Measurements from ENCODE around the gene LENG1. TPM values are rescaled to one million over a fixed set of nuclear protein-coding genes. Genes with fewer than 3 reads are reported as not detected.
A peak's percentile ranks its signal among the peaks of the same experiment; 100 is the strongest.

Gene LENG1
- total RNA-seq, 1 donor from 2014 or later = 7.1 TPM

DNA sequence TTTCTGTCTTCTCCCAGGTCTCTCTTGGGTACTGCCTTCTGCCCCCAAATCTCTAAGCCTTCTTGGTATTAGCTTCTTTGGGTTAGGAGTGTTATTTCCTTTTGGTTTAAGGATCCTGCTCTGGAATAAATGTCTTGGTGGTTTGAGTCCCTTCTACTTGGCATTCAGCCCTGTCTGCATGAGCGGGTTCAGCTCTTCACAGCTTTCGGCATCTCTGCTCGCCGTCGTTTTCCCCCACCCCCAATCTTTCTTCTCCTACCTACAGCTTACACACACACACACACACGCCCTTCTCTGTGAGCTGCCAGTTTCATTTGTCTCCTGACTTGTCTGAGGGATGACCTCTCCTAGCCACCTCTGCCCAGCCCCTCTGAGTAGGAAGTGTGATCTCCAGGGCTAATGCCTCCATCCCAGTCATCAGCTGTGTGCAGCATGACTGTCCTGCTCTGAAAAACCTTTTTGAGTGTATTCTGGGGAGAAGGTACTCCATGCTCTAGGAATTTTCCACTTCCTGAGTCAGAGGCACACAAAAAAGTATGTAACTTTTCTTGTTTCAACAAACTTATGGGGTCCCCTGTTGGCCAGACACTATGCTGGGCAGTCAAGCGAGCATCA is 17.2 kb downstream of the LENG1 start:
- peaks cover 32% of the 10 kb centered on the region for H3K36me3 Mint-ChIP-seq (ENCODE audit: unreplicated experiment)
- no peak overlapping the region for H3K27ac Mint-ChIP-seq (ENCODE audit: unreplicated experiment)
- no peaks in the 10 kb centered on the region for H3K9me3 Mint-ChIP-seq (ENCODE audit: unreplicated experiment)
- H3K27me3 Mint-ChIP-seq (ENCODE audit: unreplicated experiment) = no peaks in the 10 kb centered on the region
- TF ChIP-seq, protein P1, sequence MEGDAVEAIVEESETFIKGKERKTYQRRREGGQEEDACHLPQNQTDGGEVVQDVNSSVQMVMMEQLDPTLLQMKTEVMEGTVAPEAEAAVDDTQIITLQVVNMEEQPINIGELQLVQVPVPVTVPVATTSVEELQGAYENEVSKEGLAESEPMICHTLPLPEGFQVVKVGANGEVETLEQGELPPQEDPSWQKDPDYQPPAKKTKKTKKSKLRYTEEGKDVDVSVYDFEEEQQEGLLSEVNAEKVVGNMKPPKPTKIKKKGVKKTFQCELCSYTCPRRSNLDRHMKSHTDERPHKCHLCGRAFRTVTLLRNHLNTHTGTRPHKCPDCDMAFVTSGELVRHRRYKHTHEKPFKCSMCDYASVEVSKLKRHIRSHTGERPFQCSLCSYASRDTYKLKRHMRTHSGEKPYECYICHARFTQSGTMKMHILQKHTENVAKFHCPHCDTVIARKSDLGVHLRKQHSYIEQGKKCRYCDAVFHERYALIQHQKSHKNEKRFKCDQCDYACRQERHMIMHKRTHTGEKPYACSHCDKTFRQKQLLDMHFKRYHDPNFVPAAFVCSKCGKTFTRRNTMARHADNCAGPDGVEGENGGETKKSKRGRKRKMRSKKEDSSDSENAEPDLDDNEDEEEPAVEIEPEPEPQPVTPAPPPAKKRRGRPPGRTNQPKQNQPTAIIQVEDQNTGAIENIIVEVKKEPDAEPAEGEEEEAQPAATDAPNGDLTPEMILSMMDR (IDR thresholded peaks at IDR 0.05) = no peak
- H3K4me3 Mint-ChIP-seq (ENCODE audit: unreplicated experiment) = no peak overlapping the region
- no peak for DNase-seq (ENCODE audit: extremely low spot score, unreplicated experiment)
- H3K4me1 Mint-ChIP-seq (ENCODE audit: unreplicated experiment) = peaks cover 21% of the 10 kb centered on the region

DNA sequence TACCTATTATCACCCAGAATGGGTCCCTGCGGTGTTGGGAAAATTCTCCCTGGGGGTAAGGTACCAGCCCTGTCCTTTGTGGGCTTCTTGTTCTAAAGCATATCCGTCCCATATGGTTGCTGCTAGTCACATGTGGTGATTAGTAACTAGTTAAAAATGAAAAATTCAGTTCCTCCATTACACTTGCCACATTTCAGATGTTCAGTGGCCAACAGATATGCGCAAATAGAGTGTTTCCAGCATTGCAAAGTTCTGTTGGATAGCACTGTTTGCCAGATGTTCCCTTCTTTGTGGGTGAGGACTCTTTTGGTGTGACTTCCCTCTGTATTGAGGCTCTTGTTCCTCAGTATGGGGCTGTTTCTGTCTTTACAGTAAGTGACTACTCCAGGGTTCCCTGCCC is 18.2 kb downstream of the LENG1 start:
- Mint-ChIP-seq H3K27ac (ENCODE audit: unreplicated experiment) (no peak overlapping the region), H3K36me3 (ENCODE audit: unreplicated experiment) (peaks cover 24% of the 10 kb centered on the region), H3K27me3 (ENCODE audit: unreplicated experiment) (no peaks in the 10 kb centered on the region), H3K9me3 (ENCODE audit: unreplicated experiment) (no peaks in the 10 kb centered on the region), H3K4me1 (ENCODE audit: unreplicated experiment) (peaks cover 25% of the 10 kb centered on the region), H3K4me3 (ENCODE audit: unreplicated experiment) (no peak overlapping the region)
- no peak for DNase-seq (ENCODE audit: extremely low spot score, unreplicated experiment)
- TF ChIP-seq, protein P1 (IDR thresholded peaks at IDR 0.05) = no peak

DNA sequence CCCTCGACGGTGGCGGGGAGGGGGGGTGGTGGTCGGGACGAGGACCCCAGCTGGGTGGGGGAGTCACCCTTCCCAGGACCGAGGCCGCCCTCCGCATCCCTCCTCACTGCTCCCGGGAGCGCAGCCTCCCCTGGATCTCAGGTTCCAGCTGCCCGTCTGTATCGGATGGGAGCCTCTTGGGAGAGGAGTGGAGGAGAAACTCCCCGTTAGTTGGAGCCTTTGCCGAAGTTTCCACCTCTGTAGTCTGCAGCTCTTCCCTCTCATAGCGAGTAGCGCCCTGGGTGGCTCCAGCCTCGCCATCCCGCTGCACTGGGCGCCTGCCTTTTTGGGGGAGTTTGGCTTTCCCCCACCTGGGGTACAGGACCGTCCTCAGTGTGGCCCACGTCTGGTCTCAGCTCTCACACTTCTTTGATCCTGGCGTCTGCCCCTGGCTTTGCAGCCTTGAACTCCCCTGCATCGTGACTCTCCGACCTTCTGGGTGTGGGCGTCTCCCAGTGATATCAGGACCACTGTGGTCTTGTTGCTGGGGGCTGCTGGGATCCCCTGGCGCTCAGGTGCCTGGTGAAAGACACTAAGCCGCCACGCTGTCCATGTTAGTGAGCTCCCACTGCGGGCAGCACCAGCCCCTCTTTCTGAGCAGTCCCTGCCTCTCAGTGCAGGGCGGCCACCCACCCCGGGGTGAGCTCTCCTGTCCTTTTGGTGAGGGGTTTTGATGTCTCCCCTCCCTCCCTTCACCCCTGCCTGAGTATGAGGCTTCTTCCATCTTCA is 20.8 kb downstream of the LENG1 start:
- peaks cover 5% of the 10 kb centered on the region for H3K27me3 Mint-ChIP-seq (ENCODE audit: unreplicated experiment)
- H3K36me3 Mint-ChIP-seq (ENCODE audit: unreplicated experiment) = peaks cover 5% of the 10 kb centered on the region
- TF ChIP-seq, protein P1 (IDR thresholded peaks at IDR 0.05) = no peak
- peak overlapping the region; percentile 84 for H3K4me3 Mint-ChIP-seq (ENCODE audit: unreplicated experiment)
- no peak for DNase-seq (ENCODE audit: extremely low spot score, unreplicated experiment)
- H3K4me1 Mint-ChIP-seq (ENCODE audit: unreplicated experiment) = peaks cover 32% of the 10 kb centered on the region
- no peaks in the 10 kb centered on the region for H3K9me3 Mint-ChIP-seq (ENCODE audit: unreplicated experiment)
- peak overlapping the region; percentile 84 for H3K27ac Mint-ChIP-seq (ENCODE audit: unreplicated experiment)

DNA sequence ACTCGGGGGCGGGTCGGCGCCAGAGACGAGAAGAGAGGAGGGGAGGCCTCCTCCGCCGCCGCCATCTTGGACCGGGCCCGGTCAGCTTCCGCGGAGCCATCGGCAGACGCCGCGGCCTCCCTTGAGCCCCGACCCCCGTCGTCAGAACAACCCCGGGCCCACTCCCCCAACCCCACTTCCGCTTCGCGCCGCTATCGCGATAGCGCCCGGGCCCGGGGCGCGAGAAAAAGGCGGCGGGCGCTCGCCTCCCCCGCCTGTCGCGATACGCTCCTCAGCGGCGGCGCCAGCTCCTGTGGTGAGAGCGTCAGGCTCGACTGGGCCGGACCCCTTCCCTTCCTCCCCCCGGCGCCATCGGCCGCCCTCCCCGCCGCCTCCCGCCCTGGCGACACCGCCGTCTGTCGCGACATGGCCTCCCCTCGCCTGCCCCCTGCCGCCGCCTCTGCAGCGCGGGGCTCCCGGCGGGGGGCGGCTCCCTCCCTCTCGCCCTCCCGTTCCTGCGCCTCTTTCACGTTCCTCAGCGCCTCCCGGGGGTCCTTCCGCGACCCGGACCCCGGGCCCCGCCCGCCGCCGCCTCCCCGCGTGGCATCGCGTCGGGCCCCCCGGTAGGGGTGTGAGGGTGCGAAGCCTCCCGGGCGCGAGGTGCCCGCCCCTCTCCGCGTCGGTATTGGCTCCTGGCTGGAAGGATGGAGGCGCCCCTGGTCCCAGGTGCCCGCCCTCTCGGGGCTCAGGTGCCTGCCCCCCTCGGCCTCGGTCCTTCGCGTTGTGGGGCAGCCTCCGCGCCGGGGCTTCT is 21.6 kb downstream of the LENG1 start, which contains the start of gene CNOT3:
CNOT3 (plus strand) TSS at position 64 of the 790 bp plus-strand sequence. CDS start 5,217 bp downstream, outside the sequence.
- peak within 1 kb of the TSS; percentile 84 for H3K4me3 Mint-ChIP-seq (ENCODE audit: unreplicated experiment)
- H3K27me3 Mint-ChIP-seq (ENCODE audit: unreplicated experiment) = peaks cover 5% of the 10 kb centered on the region
- H3K27ac Mint-ChIP-seq (ENCODE audit: unreplicated experiment) = peak within 1 kb of the TSS; percentile 88
- TF ChIP-seq, protein P1 (IDR thresholded peaks at IDR 0.05) = peak; percentile 30
- no peak for DNase-seq (ENCODE audit: extremely low spot score, unreplicated experiment)
- H3K9me3 Mint-ChIP-seq (ENCODE audit: unreplicated experiment) = no peaks in the 10 kb centered on the region
- H3K36me3 Mint-ChIP-seq (ENCODE audit: unreplicated experiment) = no peaks in the 10 kb centered on the region
- H3K4me1 Mint-ChIP-seq (ENCODE audit: unreplicated experiment) = peaks cover 32% of the 10 kb centered on the region
